HEK293 (cell line): ENCODE results near the gene U2SURP.

Source experiments
- CTCF ChIA-PET: fragments of 350-600 bp; formaldehyde crosslinking; extraction: SDS; loops from one replicate; lab custom pipeline; 2021; ENCODE audit warnings: antibody characterized with exemption; lab: Yijun Ruan, JAX
- POLR2A ChIA-PET: fragments of 300-600 bp; formaldehyde crosslinking; extraction: SDS; loops from one replicate; lab custom pipeline; 2020; ENCODE audit warnings: antibody characterized with exemption, inconsistent platforms; lab: Yijun Ruan, JAX
- H3K27ac ChIP-seq: fragments of 200-500 bp; sonication (Bioruptor generic); 2 replicates; pipeline ENCODE4 v1.5.1; 2014; ENCODE audit warnings: low read depth, low read length, control low read depth, inconsistent platforms; ENCODE audit errors: extremely low read depth
- H3K36me3 ChIP-seq, 2 experiments: fragments of 200-500 bp in 1 of 2; sonication (Bioruptor generic) in 1 of 2; 1 replicate in 1 of 2; 2 replicates in 1 of 2; pipeline ENCODE4 v1.5.1; 2014 to 2017; ENCODE audit warnings: inconsistent platforms in 2 of 2, low read length in 2 of 2; ENCODE audit not compliant: control insufficient read depth in 2 of 2, insufficient read depth in 1 of 2
- H3K4me1 ChIP-seq: fragments of 200-500 bp; sonication (Bioruptor generic); 2 replicates; pipeline ENCODE4 v1.5.1; 2014; ENCODE audit warnings: mild to moderate bottlenecking, low read length, inconsistent platforms; ENCODE audit not compliant: control insufficient read depth, insufficient read depth
- H3K4me3 ChIP-seq: 2 replicates; pipeline ENCODE4 v1.5.1; 2011; ENCODE audit warnings: low read depth, mild to moderate bottlenecking, control low read depth, low read length, moderate library complexity
- H3K9me3 ChIP-seq: fragments of 200-500 bp; sonication (Bioruptor generic); 2 replicates; pipeline ENCODE4 v1.5.1; 2014; ENCODE audit warnings: low read depth, low read length, inconsistent platforms; ENCODE audit not compliant: control insufficient read depth, insufficient read depth
- BCL6B ChIP-seq: fragments of 450-650 bp; formaldehyde crosslinking; IDR thresholded peaks from 2 replicates; pipeline ENCODE4 v1.5.1; 2017; ENCODE audit warnings: missing biosample characterization, missing genetic modification characterization
- HOXA7 ChIP-seq: sonication (generic); formaldehyde crosslinking; IDR thresholded peaks from 2 replicates; pipeline ENCODE4 v1.8.1; 2022; ENCODE audit warnings: missing genetic modification reagents, borderline replicate concordance
- HOXC10 ChIP-seq: sonication (generic); formaldehyde crosslinking; IDR thresholded peaks from 2 replicates; pipeline ENCODE4 v1.8.1; 2023; ENCODE audit warnings: mild to moderate bottlenecking, missing genetic modification reagents
- KLF8 ChIP-seq: fragments of 450-650 bp; formaldehyde crosslinking; IDR thresholded peaks from 2 replicates; pipeline ENCODE4 v1.5.1; 2016; ENCODE audit warnings: missing biosample characterization, missing genetic modification characterization
- MYNN ChIP-seq: fragments of 450-650 bp; formaldehyde crosslinking; IDR thresholded peaks from 2 replicates; pipeline ENCODE4 v1.5.1; 2016; ENCODE audit warnings: missing biosample characterization, missing genetic modification characterization, borderline replicate concordance
- OSR2 ChIP-seq: fragments of 450-650 bp; formaldehyde crosslinking; IDR thresholded peaks from 2 replicates; pipeline ENCODE4 v1.5.1; 2016; ENCODE audit warnings: missing biosample characterization, missing genetic modification characterization
- PRDM1 ChIP-seq: fragments of 450-650 bp; formaldehyde crosslinking; IDR thresholded peaks from 2 replicates; pipeline ENCODE4; 2016; ENCODE audit warnings: missing biosample characterization, missing genetic modification characterization
- RBAK ChIP-seq: fragments of 450-650 bp; formaldehyde crosslinking; IDR thresholded peaks from 2 replicates; pipeline ENCODE4 v1.5.1; 2016; ENCODE audit warnings: missing biosample characterization, missing genetic modification characterization
- SALL2 ChIP-seq: fragments of 450-650 bp; formaldehyde crosslinking; IDR thresholded peaks from 2 replicates; pipeline ENCODE4 v1.5.0; 2017; ENCODE audit warnings: missing biosample characterization, mild to moderate bottlenecking, missing genetic modification characterization, borderline replicate concordance
- ZBTB1 ChIP-seq: fragments of 450-650 bp; formaldehyde crosslinking; IDR thresholded peaks from 2 replicates; pipeline ENCODE4 v1.5.1; 2016; ENCODE audit warnings: missing biosample characterization, missing genetic modification characterization
- ZNF10 ChIP-seq: fragments of 450-650 bp; formaldehyde crosslinking; IDR thresholded peaks from 2 replicates; pipeline ENCODE4 v1.5.1; 2017; ENCODE audit warnings: missing biosample characterization, missing genetic modification characterization
- ZNF155 ChIP-seq: fragments of 450-650 bp; formaldehyde crosslinking; IDR thresholded peaks from 2 replicates; pipeline ENCODE4 v1.5.1; 2016; ENCODE audit warnings: missing biosample characterization, missing genetic modification characterization
- ZNF174 ChIP-seq: fragments of 450-650 bp; formaldehyde crosslinking; IDR thresholded peaks from 2 replicates; pipeline ENCODE4 v1.5.0; 2017; ENCODE audit warnings: missing biosample characterization, mild to moderate bottlenecking, missing genetic modification characterization
- ZNF175 ChIP-seq: fragments of 450-650 bp; formaldehyde crosslinking; IDR thresholded peaks from 2 replicates; pipeline ENCODE4 v1.5.1; 2016; ENCODE audit warnings: missing biosample characterization, missing genetic modification characterization
- ZNF184 ChIP-seq: fragments of 450-650 bp; IDR thresholded peaks from 2 replicates; pipeline ENCODE4 v1.5.1; 2018; ENCODE audit warnings: missing biosample characterization, mild to moderate bottlenecking, missing genetic modification characterization
- ZNF292 ChIP-seq: fragments of 450-650 bp; formaldehyde crosslinking; IDR thresholded peaks from 2 replicates; pipeline ENCODE4 v1.5.1; 2016; ENCODE audit warnings: low read depth, missing biosample characterization, missing genetic modification characterization, borderline replicate concordance
- ZNF514 ChIP-seq: fragments of 450-650 bp; formaldehyde crosslinking; IDR thresholded peaks from 2 replicates; pipeline ENCODE4 v1.5.1; 2016; ENCODE audit warnings: missing biosample characterization, missing genetic modification characterization
- ZNF521 ChIP-seq: fragments of 450-650 bp; formaldehyde crosslinking; IDR thresholded peaks from 2 replicates; pipeline ENCODE4 v1.5.1; 2017; ENCODE audit warnings: missing biosample characterization, mild to moderate bottlenecking, missing genetic modification characterization
- ZNF530 ChIP-seq: fragments of 450-650 bp; formaldehyde crosslinking; IDR thresholded peaks from 2 replicates; pipeline ENCODE4 v1.5.1; 2016; ENCODE audit warnings: low read depth, missing biosample characterization, missing genetic modification characterization
- ZNF544 ChIP-seq: fragments of 450-650 bp; formaldehyde crosslinking; IDR thresholded peaks from 2 replicates; pipeline ENCODE4 v1.5.0; 2017; ENCODE audit warnings: missing biosample characterization, missing genetic modification characterization
- ZNF585B ChIP-seq: fragments of 450-650 bp; formaldehyde crosslinking; IDR thresholded peaks from 2 replicates; pipeline ENCODE4 v1.5.1; 2016; ENCODE audit warnings: missing biosample characterization, missing genetic modification characterization
- ZNF658 ChIP-seq: fragments of 450-650 bp; formaldehyde crosslinking; IDR thresholded peaks from 2 replicates; pipeline ENCODE4; 2016; ENCODE audit warnings: missing biosample characterization, missing genetic modification characterization
- ZNF701 ChIP-seq: fragments of 450-650 bp; formaldehyde crosslinking; IDR thresholded peaks from 2 replicates; pipeline ENCODE4 v1.5.1; 2016; ENCODE audit warnings: missing biosample characterization, missing genetic modification characterization
- ZNF776 ChIP-seq: fragments of 450-650 bp; formaldehyde crosslinking; IDR thresholded peaks from 2 replicates; pipeline ENCODE4 v1.5.0; 2017; ENCODE audit warnings: missing biosample characterization, missing genetic modification characterization, borderline replicate concordance
- ZNF792 ChIP-seq: fragments of 450-650 bp; formaldehyde crosslinking; IDR thresholded peaks from 2 replicates; pipeline ENCODE4 v1.5.1; 2016; ENCODE audit warnings: missing biosample characterization, missing genetic modification characterization
- ZNF830 ChIP-seq: fragments of 450-650 bp; IDR thresholded peaks from 2 replicates; pipeline ENCODE4 v1.5.0; 2018; ENCODE audit warnings: missing biosample characterization, missing genetic modification characterization, low read depth, mild to moderate bottlenecking, moderate library complexity
- ZXDB ChIP-seq: fragments of 450-650 bp; formaldehyde crosslinking; IDR thresholded peaks from 2 replicates; pipeline ENCODE4 v1.5.1; 2016; ENCODE audit warnings: missing biosample characterization, missing genetic modification characterization

U2SURP gene

GRCh38 chr3:143063018-143063417 lies 61.6 kb downstream of the U2SURP start:
- TF ChIP-seq ZNF184 (tag by site-specific recombination), result no peak
- H3K27ac ChIP-seq, result no peak overlapping the region
- POLR2A ChIA-PET, result no interaction called here
- CTCF ChIA-PET, result no interaction called here
- H3K4me3 ChIP-seq, result no peak overlapping the region
- H3K36me3 ChIP-seq, result peaks cover 0 to 9% of the 10 kb centered on the region in 2 experiments; a peak in 1 of 3 replicates
- no peaks in the 10 kb centered on the region for H3K4me1 ChIP-seq
- no peaks in the 10 kb centered on the region for H3K9me3 ChIP-seq

DNA sequence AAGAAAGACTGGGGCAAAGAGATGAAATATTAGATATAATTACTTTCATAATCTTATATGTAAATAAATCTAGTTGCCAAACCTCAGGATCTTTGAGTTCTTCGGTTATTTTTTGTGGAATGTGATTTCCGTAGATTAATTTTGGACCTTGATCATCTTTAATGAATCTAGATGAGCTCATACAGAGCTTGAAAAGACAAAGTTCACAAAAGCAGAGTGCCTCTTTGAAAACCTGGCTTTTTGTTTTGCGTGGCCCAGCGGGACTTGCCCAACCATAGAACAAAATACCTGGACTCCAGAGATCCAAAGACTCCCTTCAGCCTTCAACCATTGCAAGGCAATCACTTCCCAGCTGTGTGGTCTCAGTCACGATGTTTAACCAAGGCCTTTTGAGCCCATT lies 63.4 kb downstream of the U2SURP start:
- POLR2A ChIA-PET, result no interaction called here

GRCh38 chr3:143065364-143065763 lies 64.0 kb downstream of the U2SURP start:
- Histone ChIP-seq H3K27ac (no peak overlapping the region), H3K4me3 (no peak overlapping the region), H3K36me3 (peaks cover 0 to 3% of the 10 kb centered on the region in 2 experiments; a peak in 1 of 3 replicates), H3K9me3 (no peaks in the 10 kb centered on the region), H3K4me1 (no peaks in the 10 kb centered on the region)
- CTCF ChIA-PET, result interaction anchor here (0.7 kb wide), 1 partner anchor 584 kb away, joined by 3 read pairs; no protein-coding TSS in a partner anchor
- TF ChIP-seq ZBTB1 (no peak), ZNF174 (no peak), HOXC10 (CRISPR knock-in tag) (no peak), PRDM1 (tag by site-specific recombination) (no peak), HOXA7 (CRISPR knock-in tag) (no peak), ZNF292 (no peak), ZNF658 (tag by site-specific recombination) (no peak), ZNF701 (no peak), ZXDB (tag by site-specific recombination) (no peak), BCL6B (tag by site-specific recombination) (no peak), KLF8 (tag by site-specific recombination) (no peak)
- POLR2A ChIA-PET, result no interaction called here

More for the DNA sequence above, 63.4 kb downstream of the U2SURP start:
- CTCF ChIA-PET, result interaction anchor here (0.6 to 0.7 kb wide), 2 partner anchors 585 to 698 kb away, joined by 3 read pairs; no protein-coding TSS in a partner anchor
- H3K9me3 ChIP-seq, result no peaks in the 10 kb centered on the region
- no peaks in the 10 kb centered on the region for H3K4me1 ChIP-seq
- no peak overlapping the region for H3K27ac ChIP-seq
- H3K4me3 ChIP-seq, result no peak overlapping the region
- peaks cover 0 to 3% of the 10 kb centered on the region in 2 experiments; a peak in 1 of 3 replicates for H3K36me3 ChIP-seq
- no peak for TF ChIP-seq ZNF514 (tag by site-specific recombination)
- no peak for TF ChIP-seq ZNF10 (tag by site-specific recombination)
- no peak for TF ChIP-seq ZNF155 (tag by site-specific recombination)
- TF ChIP-seq ZNF585B (tag by site-specific recombination), result no peak
- TF ChIP-seq ZNF521 (tag by site-specific recombination), result no peak
- TF ChIP-seq MYNN (tag by site-specific recombination), result no peak
- no peak for TF ChIP-seq ZNF530
- no peak for TF ChIP-seq ZNF776 (tag by site-specific recombination)
- TF ChIP-seq ZNF830, result no peak
- TF ChIP-seq ZNF544 (tag by site-specific recombination), result no peak
- TF ChIP-seq OSR2 (tag by site-specific recombination), result no peak
- no peak for TF ChIP-seq ZNF175
- TF ChIP-seq ZNF792 (tag by site-specific recombination), result no peak
- TF ChIP-seq SALL2 (tag by site-specific recombination), result no peak
- no peak for TF ChIP-seq RBAK (tag by site-specific recombination)
- TF ChIP-seq, all 188 proteins: peak for 0
